Caco-2 (cell line): ENCODE measurements around the gene ZKSCAN8. TPM values are rescaled to one million over a fixed set of nuclear protein-coding genes. Genes with fewer than 3 reads are reported as not detected.

ENCODE experiments used
- BruUV-seq: library from RNA; stranded (reverse); fragments of 400-500 nt; replicated peaks from 2 replicates; lab custom pipeline; 2021; lab: Mats Ljungman, UMichigan
- CTCF ChIA-PET: fragments of 300-600 bp; sonication (Branson Sonifier 250); formaldehyde crosslinking; loops from one replicate; lab custom pipeline; 2022; ENCODE audit warnings: antibody characterized with exemption; lab: Charles Lee
- POLR2A ChIA-PET: fragments of 300-600 bp; sonication (Branson Sonifier 250); formaldehyde crosslinking; loops from one replicate; lab custom pipeline; 2022; ENCODE audit warnings: antibody characterized with exemption; lab: Charles Lee
- DNase-seq, 2 experiments: peaks; one replicate each; pipeline versions ENCODE4 v3.0.0 to v3.0.0-alpha.2; 2020 to 2022
- H3K27me3 ChIP-seq: replicated peaks from 2 replicates; pipeline ENCODE4 v1.6.0; 2011; ENCODE audit warnings: low read length; ENCODE audit not compliant: control insufficient read depth, insufficient read depth
- H3K36me3 ChIP-seq: 2 replicates; pipeline ENCODE4 v1.5.1; 2011; ENCODE audit warnings: low read length; ENCODE audit not compliant: control insufficient read depth, insufficient read depth
- H3K4me1 ChIP-seq: fragments of 250-450 bp; sonication (Bioruptor Pico); 2 replicates; pipeline ENCODE4 v1.5.1; 2020; ENCODE audit warnings: mild to moderate bottlenecking
- H3K4me3 ChIP-seq: 2 replicates; pipeline ENCODE4 v1.5.1; 2011; ENCODE audit warnings: low read depth, mild to moderate bottlenecking, control low read depth, low read length
- H3K9me3 ChIP-seq: fragments of 250-450 bp; sonication (Bioruptor Pico); 2 replicates; pipeline ENCODE4 v1.5.1; 2020; ENCODE audit warnings: mild to moderate bottlenecking, moderate library complexity
- H3K27ac Mint-ChIP-seq: one replicate; pipeline ENCODE4 v1.8.0; 2022; ENCODE audit warnings: mixed read lengths; ENCODE audit not compliant: unreplicated experiment
- H3K27me3 Mint-ChIP-seq: one replicate; pipeline ENCODE4 v1.8.0; 2022; ENCODE audit warnings: mixed read lengths; ENCODE audit not compliant: insufficient read depth, unreplicated experiment
- H3K36me3 Mint-ChIP-seq: one replicate; pipeline ENCODE4 v1.8.0; 2022; ENCODE audit warnings: mild to moderate bottlenecking, mixed read lengths; ENCODE audit not compliant: insufficient read depth, unreplicated experiment
- H3K4me1 Mint-ChIP-seq: one replicate; pipeline ENCODE4 v1.8.0; 2022; ENCODE audit warnings: low read depth, mixed read lengths; ENCODE audit not compliant: unreplicated experiment
- H3K4me3 Mint-ChIP-seq: one replicate; pipeline ENCODE4 v1.8.0; 2022; ENCODE audit warnings: mild to moderate bottlenecking, moderate library complexity, mixed read lengths; ENCODE audit not compliant: unreplicated experiment
- H3K9me3 Mint-ChIP-seq: one replicate; pipeline ENCODE4 v1.8.0; 2022; ENCODE audit warnings: mixed read lengths; ENCODE audit not compliant: unreplicated experiment
- intact Hi-C: fragments of 100-400 bp; cut with micrococcal nuclease; formaldehyde crosslinking; loops from one replicate; pipeline ENCODE4 v1.10.0; 2022; ENCODE audit not compliant: unreplicated experiment
- total RNA-seq: library from RNA; stranded (reverse); gene quantifications from 2 replicates; pipeline ENCODE4 v1.2.3, GENCODE V29; 2022
- TF ChIP-seq, protein P1 (sequence below), 2 experiments: fragments of 200-600 bp in 1 of 2; IDR thresholded peaks; 1 replicate in 1 of 2; 2 replicates in 1 of 2; pipeline versions ENCODE4 v1.5.1 to v1.8.0; 2011 to 2022; ENCODE audit warnings: antibody characterized with exemption in 1 of 2, control low read depth in 1 of 2, inconsistent platforms in 1 of 2, low read depth in 1 of 2, low read length in 1 of 2, mild to moderate bottlenecking in 1 of 2, moderate library complexity in 1 of 2; ENCODE audit not compliant: insufficient read depth in 1 of 2, severe bottlenecking in 1 of 2, unreplicated experiment in 1 of 2

Gene ZKSCAN8
- total RNA-seq, 1 experiment from 2014 or later, result 17.0 TPM

DNA sequence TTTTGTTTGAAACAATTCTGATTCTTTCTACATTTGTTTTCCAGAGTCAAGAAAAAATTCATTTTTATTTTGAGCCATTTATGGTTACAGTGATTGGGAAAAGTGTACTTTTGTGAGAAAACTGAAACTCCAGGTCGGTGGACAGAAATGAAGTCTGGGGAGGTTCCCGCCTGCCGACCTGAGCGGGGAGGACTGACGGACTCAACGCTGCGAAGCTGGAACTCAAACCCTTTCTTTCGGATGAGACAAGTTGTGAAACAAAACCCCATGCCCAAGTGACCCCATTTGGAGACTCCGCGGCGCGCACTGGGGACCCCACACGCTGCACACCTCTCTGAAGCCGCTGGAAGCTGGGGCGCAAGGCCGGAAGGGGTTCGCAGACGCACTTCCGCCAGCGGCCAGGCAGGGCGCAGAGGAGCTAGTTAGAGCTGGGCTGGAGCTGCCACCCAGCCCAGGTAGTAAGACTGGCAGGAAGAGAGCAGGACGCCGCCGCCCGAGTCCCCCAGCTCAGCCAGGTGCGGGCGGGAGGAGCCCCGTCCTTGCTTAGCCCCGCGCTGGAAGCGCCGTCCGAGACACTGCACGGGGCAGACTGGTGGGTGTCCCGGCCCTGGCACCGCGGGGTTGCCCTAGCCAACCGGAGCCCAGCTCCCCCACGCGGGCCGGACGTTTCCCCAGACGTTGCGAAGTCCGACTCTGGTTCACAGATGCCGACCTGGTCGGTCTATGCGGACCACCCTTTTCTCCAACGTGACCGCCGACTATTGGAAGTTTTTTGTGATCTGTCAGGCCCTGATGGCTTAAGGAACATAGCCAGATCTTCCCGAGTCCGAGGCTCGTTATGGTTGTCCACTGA, 37.1 kb upstream of the ZKSCAN8 start:
- Mint-ChIP-seq H3K9me3 (no peaks in the 10 kb centered on the region), H3K4me1 (peaks cover 11% of the 10 kb centered on the region), H3K27me3 (peaks cover 8% of the 10 kb centered on the region), H3K36me3 (no peaks in the 10 kb centered on the region), H3K4me3 (peak overlapping the region; percentile 79), H3K27ac (peak overlapping the region; percentile 29)
- no peaks in the 10 kb centered on the region for H3K36me3 ChIP-seq
- no TSS peak for BruUV-seq
- ChIA-PET CTCF (interaction anchor here (0.6 to 1.7 kb wide), 9 partner anchors 8 to 1653 kb away, joined by 3 to 15 read pairs (median 3); partner anchors contain the start of genes ZKSCAN4, ZSCAN16 and ZSCAN26), POLR2A (no interaction called here)
- peak; percentile 81 for DNase-seq
- TF ChIP-seq, protein P1, sequence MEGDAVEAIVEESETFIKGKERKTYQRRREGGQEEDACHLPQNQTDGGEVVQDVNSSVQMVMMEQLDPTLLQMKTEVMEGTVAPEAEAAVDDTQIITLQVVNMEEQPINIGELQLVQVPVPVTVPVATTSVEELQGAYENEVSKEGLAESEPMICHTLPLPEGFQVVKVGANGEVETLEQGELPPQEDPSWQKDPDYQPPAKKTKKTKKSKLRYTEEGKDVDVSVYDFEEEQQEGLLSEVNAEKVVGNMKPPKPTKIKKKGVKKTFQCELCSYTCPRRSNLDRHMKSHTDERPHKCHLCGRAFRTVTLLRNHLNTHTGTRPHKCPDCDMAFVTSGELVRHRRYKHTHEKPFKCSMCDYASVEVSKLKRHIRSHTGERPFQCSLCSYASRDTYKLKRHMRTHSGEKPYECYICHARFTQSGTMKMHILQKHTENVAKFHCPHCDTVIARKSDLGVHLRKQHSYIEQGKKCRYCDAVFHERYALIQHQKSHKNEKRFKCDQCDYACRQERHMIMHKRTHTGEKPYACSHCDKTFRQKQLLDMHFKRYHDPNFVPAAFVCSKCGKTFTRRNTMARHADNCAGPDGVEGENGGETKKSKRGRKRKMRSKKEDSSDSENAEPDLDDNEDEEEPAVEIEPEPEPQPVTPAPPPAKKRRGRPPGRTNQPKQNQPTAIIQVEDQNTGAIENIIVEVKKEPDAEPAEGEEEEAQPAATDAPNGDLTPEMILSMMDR (IDR thresholded peaks at IDR 0.05; ENCODE audit: insufficient read depth in 1 of 2, low read depth in 1 of 2, low read length in 1 of 2, severe bottlenecking in 1 of 2, unreplicated experiment in 1 of 2), result peak; percentile 68 to 70
- peak overlapping the region; percentile 79 for H3K4me3 ChIP-seq
- no peaks in the 10 kb centered on the region for H3K4me1 ChIP-seq
- H3K9me3 ChIP-seq, result no peaks in the 10 kb centered on the region
- H3K27me3 ChIP-seq, result no peaks in the 10 kb centered on the region
- intact Hi-C loops, result loop anchor here (10.0 kb wide), 1 partner anchor 200 kb away; no protein-coding TSS in a partner anchor

DNA sequence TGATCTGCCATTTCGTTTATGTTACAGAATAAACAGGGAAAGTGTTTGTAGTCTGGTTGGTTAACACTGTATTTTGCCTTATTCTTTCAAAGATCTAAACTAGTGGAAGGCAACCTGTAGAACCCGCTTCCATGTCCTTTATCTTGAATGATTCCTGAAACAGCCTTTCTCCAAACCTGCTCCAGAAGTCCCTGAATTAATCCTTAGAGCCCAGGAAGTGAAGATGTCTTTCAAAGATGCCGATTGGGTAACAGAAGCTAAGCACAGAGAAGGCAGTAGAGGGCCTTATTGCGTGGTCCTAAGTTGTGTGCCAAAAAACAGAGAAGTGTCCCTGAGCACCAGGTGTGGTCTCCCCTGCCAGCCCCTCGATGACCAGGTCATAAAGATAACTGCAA, 36.4 kb upstream of the ZKSCAN8 start:
- Mint-ChIP-seq H3K4me3 (peak overlapping the region; percentile 79), H3K36me3 (no peaks in the 10 kb centered on the region), H3K9me3 (no peaks in the 10 kb centered on the region), H3K4me1 (peaks cover 11% of the 10 kb centered on the region), H3K27ac (no peak overlapping the region), H3K27me3 (peaks cover 3% of the 10 kb centered on the region)
- CTCF ChIA-PET, result interaction anchor here (0.6 to 1.7 kb wide), 9 partner anchors 8 to 1652 kb away, joined by 3 to 15 read pairs (median 3); partner anchors contain the start of genes ZKSCAN4, ZSCAN16 and ZSCAN26
- intact Hi-C loops, result loop anchor here (10.0 kb wide), 1 partner anchor 200 kb away; no protein-coding TSS in a partner anchor
- no TSS peak for BruUV-seq
- POLR2A ChIA-PET, result no interaction called here
- Histone ChIP-seq H3K4me1 (no peaks in the 10 kb centered on the region), H3K9me3 (no peaks in the 10 kb centered on the region), H3K27me3 (no peaks in the 10 kb centered on the region), H3K4me3 (peak overlapping the region; percentile 79), H3K36me3 (no peaks in the 10 kb centered on the region)
- TF ChIP-seq, protein P1 (IDR thresholded peaks at IDR 0.05; ENCODE audit: insufficient read depth in 1 of 2, low read depth in 1 of 2, low read length in 1 of 2, severe bottlenecking in 1 of 2, unreplicated experiment in 1 of 2), result no peak
- DNase-seq, result peak in 1 of 2 experiments; percentile 5

DNA sequence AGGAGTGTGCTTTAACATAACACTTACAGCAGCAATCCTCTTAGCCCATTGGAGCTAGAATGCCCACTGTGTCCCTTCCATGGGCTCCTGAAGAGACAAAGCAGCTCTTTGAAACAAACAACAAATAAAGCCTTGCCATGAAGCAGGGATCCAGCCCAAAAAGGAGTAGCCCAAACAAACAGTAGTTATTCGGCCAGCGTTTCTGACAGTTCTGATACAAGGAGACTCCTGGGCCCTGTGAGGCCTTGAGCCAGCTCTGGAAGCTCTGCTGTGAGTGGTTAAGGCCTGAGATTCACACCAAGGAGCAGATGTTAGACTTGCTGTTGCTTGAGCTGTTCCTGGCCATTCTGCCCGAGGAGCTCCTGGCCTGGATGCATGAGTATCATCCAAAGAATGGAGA, 34.2 kb upstream of the ZKSCAN8 start:
- Mint-ChIP-seq H3K27ac (no peak overlapping the region), H3K9me3 (no peaks in the 10 kb centered on the region), H3K4me3 (no peak overlapping the region), H3K4me1 (peaks cover 11% of the 10 kb centered on the region), H3K36me3 (no peaks in the 10 kb centered on the region), H3K27me3 (peaks cover 3% of the 10 kb centered on the region)
- no TSS peak for BruUV-seq
- TF ChIP-seq, protein P1 (IDR thresholded peaks at IDR 0.05; ENCODE audit: insufficient read depth in 1 of 2, low read depth in 1 of 2, low read length in 1 of 2, severe bottlenecking in 1 of 2, unreplicated experiment in 1 of 2), result no peak
- ChIA-PET POLR2A (no interaction called here), CTCF (no interaction called here)
- no peak for DNase-seq
- no peaks in the 10 kb centered on the region for H3K27me3 ChIP-seq
- intact Hi-C loops, result loop anchor here (10.0 kb wide), 1 partner anchor 203 kb away; no protein-coding TSS in a partner anchor
- H3K4me1 ChIP-seq, result no peaks in the 10 kb centered on the region
- H3K36me3 ChIP-seq, result no peaks in the 10 kb centered on the region
- H3K4me3 ChIP-seq, result no peak overlapping the region
- no peaks in the 10 kb centered on the region for H3K9me3 ChIP-seq
